ENCODE data around the gene MORN1.
A peak's percentile ranks its signal among the peaks of the same experiment; 100 is the strongest.

DNA sequence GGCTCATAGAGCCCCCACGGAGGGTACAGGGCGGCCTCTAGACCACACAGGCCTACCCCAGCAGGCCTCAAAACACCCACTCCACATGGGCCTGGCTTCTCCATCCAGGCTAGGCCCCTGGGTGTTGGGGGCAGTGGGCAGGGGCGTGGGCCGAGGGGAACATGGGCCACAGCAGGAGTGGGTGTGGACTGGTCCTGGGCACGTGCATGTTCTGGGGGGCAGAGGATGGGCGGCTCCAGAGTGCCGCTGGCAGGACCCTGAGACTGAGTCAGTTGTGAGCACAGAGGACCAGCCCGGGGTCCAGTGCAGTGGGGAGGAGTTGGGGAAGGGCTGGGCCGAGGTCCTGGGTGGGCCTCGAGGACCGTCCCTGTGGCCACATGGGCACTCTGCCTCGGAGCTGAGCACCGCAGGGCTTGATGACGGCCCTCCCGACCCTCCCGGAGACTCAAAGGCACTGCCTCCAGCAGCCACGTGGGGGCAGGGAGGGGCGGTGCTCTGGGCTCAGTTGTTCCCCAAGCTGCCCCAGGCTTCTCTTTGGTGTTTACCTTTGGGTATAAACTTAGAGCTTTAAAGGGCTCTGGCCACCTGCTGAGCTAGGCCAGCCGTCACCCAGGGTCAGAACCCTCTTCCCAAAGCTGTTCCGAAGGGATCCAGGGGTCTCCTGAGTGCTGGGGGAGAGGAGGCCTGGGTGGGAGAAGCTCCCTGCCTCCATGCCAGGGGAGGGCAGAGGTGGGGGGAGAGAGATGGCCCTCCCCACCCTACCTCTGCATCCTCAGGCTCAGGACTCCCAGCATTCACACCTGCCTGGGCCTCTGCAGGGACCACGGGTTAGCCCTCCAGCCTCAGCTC is 79.9 kb downstream of the MORN1 start:
- TF ChIP-seq CTCF (IDR thresholded peaks at IDR 0.05) (peak in 1 of 3 experiments; percentile 25), POLR2AphosphoS5 (IDR thresholded peaks at IDR 0.05; ENCODE audit: insufficient read depth in 1 of 2, low read depth in 1 of 2) (no peak)
